GM19025 (cell line): ENCODE measurements around the gene IGF1R.
A peak's percentile ranks its signal among the peaks of the same experiment; 100 is the strongest.

ENCODE experiments used
- ATAC-seq: cut with Tn5 transposase; IDR thresholded peaks from one replicate; pipeline ENCODE4 v1.9.1; 2021; ENCODE audit warnings: mild to moderate bottlenecking, low read depth, moderate library complexity; ENCODE audit not compliant: unreplicated experiment

IGF1R gene

GRCh38 chr15:98647026-98647773, 1.1 kb upstream of the IGF1R start:
- ATAC-seq = no peak

- ATAC-seq = peak; percentile 26
Measured at GRCh38 chr15:98648654-98649471, 524 bp downstream of the IGF1R start.

GRCh38 chr15:98649472-98650416, 1.4 kb downstream of the IGF1R start:
- ATAC-seq = no peak

- no peak for ATAC-seq
Measured at GRCh38 chr15:98650417-98651035, 2.2 kb downstream of the IGF1R start.

GRCh38 chr15:98651036-98651481, 2.7 kb downstream of the IGF1R start:
- no peak for ATAC-seq

- no peak for ATAC-seq
Measured at GRCh38 chr15:98651581-98652220, 3.4 kb downstream of the IGF1R start.

- no peak for ATAC-seq
Measured at GRCh38 chr15:98653686-98654085, 5.3 kb downstream of the IGF1R start.

GRCh38 chr15:98654790-98655360, 6.5 kb downstream of the IGF1R start:
- no peak for ATAC-seq

GRCh38 chr15:98655732-98656131, 7.4 kb downstream of the IGF1R start:
- no peak for ATAC-seq

- no peak for ATAC-seq
Measured at GRCh38 chr15:98657721-98658120, 9.4 kb downstream of the IGF1R start.

GRCh38 chr15:98658831-98659699, 10.7 kb downstream of the IGF1R start:
- ATAC-seq = peak; percentile 85

- ATAC-seq = no peak
Measured at GRCh38 chr15:98660055-98660454, 11.7 kb downstream of the IGF1R start.

- no peak for ATAC-seq
Measured at GRCh38 chr15:98663045-98663444, 14.7 kb downstream of the IGF1R start.

- no peak for ATAC-seq
Measured at GRCh38 chr15:98663606-98664005, 15.3 kb downstream of the IGF1R start.

GRCh38 chr15:98666441-98666840, 18.1 kb downstream of the IGF1R start:
- ATAC-seq = no peak

GRCh38 chr15:98666841-98667240, 18.5 kb downstream of the IGF1R start:
- ATAC-seq = no peak

GRCh38 chr15:98667521-98668179, 19.3 kb downstream of the IGF1R start:
- no peak for ATAC-seq
